Keratinocyte (primary cell): ENCODE data around the gene SHISA9.

ENCODE experiments used
- CTCF ChIP-seq, 3 experiments: IDR thresholded peaks in 1 of 3; conservative IDR thresholded peaks in 1 of 3; optimal IDR thresholded peaks in 1 of 3; 2 replicates in 2 of 3; 3 replicates in 1 of 3; pipeline versions ENCODE3 to v1.5.1; 2011; ENCODE audit warnings: low read length in 3 of 3, mild to moderate bottlenecking in 3 of 3, moderate library complexity in 2 of 3, control low read depth in 1 of 3, inconsistent platforms in 1 of 3; ENCODE audit not compliant: insufficient read depth in 2 of 3; ENCODE audit errors: extremely low read depth in 1 of 3
- EZH2 ChIP-seq: IDR thresholded peaks from one replicate; pipeline ENCODE4 v1.6.1; 2012; ENCODE audit warnings: inconsistent platforms, mild to moderate bottlenecking, low read length, moderate library complexity

DNA sequence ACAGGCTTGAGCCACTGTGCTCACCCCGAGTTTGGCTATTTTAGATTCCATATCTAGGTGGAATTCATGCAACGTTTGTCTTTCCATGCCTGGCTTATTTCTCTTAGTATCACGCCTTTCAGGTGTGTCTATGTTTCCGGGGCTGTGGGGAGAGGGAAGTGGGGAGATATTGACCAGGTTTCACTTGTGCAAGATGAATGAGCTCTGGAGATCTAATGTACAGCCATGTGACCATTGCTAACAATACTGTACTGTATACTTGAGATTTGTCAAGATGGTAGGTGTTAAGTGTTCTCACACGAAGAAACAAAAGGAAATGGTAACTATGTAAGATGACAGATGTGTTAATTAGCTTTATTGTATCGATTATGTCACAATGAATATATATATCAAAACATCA is 199.6 kb downstream of the SHISA9 start:
- TF ChIP-seq CTCF (optimal IDR thresholded peaks at IDR 0.05 in 1 of 3, IDR thresholded peaks at IDR 0.05 in 1 of 3, conservative IDR thresholded peaks at IDR 0.05 in 1 of 3; ENCODE audit: extremely low read depth in 1 of 3, insufficient read depth in 2 of 3, low read length in 3 of 3), result no peak
- TF ChIP-seq EZH2, result no peak
